ENCODE measurements around the gene SLC1A3. TPM values are rescaled to one million over a fixed set of nuclear protein-coding genes. Genes with fewer than 3 reads are reported as not detected.

The SLC1A3 gene
- total and polyA plus RNA-seq, 10 of the 15 experiments (the other 5 are each of a cell fraction or from before 2014, with no cell fraction given): 0.23 to 4.4 (median 3.3) TPM

- TF ChIP-seq SMAD5 (IDR thresholded peaks at IDR 0.05; ENCODE audit: low read depth): no peak
- TF ChIP-seq CTCF (IDR thresholded peaks at IDR 0.05 in 2 of 3, conservative IDR thresholded peaks at IDR 0.05 in 1 of 3; ENCODE audit: control insufficient read depth in 2 of 3, extremely low read depth in 1 of 3, insufficient read depth in 1 of 3, low read depth in 3 of 3, low read length in 3 of 3): peak; percentile 61 to 67 (median 65)
Measured at GRCh38 chr5:36728697-36729543, 122.5 kb downstream of the SLC1A3 start (continued).

GRCh38 chr5:36730537-36731216 lies 124.3 kb downstream of the SLC1A3 start:
- Histone ChIP-seq H3K4me2 (ENCODE audit: control insufficient read depth, insufficient read depth) (no peak overlapping the region), H4K20me1 (ENCODE audit: control insufficient read depth, insufficient read depth) (no peaks in the 10 kb centered on the region), H3K9ac (ENCODE audit: control insufficient read depth, insufficient read depth, low read length) (no peak overlapping the region), H3K4me3 (no peak overlapping the region), H3K36me3 (ENCODE audit: control insufficient read depth in 2 of 2, insufficient read depth in 2 of 2, low read length in 1 of 2) (no peaks in the 10 kb centered on the region), H3K9me3 (replicated peaks; ENCODE audit: control insufficient read depth, insufficient read depth, low read length) (no peaks in the 10 kb centered on the region), H2AFZ (ENCODE audit: control insufficient read depth, low read depth, low read length) (no peak overlapping the region), H3K79me2 (ENCODE audit: control insufficient read depth, insufficient read depth, low read length) (no peaks in the 10 kb centered on the region), H3K27me3 (replicated peaks in 1 of 2; ENCODE audit: control insufficient read depth in 2 of 2, insufficient read depth in 2 of 2, low read length in 1 of 2) (no peaks in the 10 kb centered on the region), H3K27ac (ENCODE audit: control insufficient read depth, insufficient read depth) (no peak overlapping the region), H3K4me1 (ENCODE audit: control insufficient read depth, insufficient read depth, low read length) (peaks cover under 1% of the 10 kb centered on the region; the same call in 1 of the 2 replicates)
- WGBS (ENCODE audit: insufficient coverage, insufficient replicate concordance, low lambda C conversion rate, missing lambda C conversion rate): 72% methylated on average over 6 of the region's 6 CpGs
- FAIRE-seq (no peak), ATAC-seq (no peak), DNase-seq (ENCODE audit: low read depth, low spot score) (no peak)
- SMC1A ChIA-PET (ENCODE audit: uncharacterized antibody, unreplicated experiment): interaction anchor here (0.9 to 2.8 kb wide), 15 partner anchors 8 to 275 kb away, joined by 3 to 18 read pairs (median 4); no protein-coding TSS in a partner anchor
- intact Hi-C loops (cut with micrococcal nuclease; ENCODE audit: unreplicated experiment) (no loop called here), in situ Hi-C loops (cut with MboI) (no loop called here)
- BruUV-seq (replicated peaks): no TSS peak
- POLR2A ChIA-PET: interaction anchor here (0.6 to 1.9 kb wide), 4 partner anchors 8 to 640 kb away, joined by 3 to 10 read pairs (median 4); partner anchors contain the start of genes NIPBL and NUP155
- RAD21 ChIA-PET (ENCODE audit: unreplicated experiment): interaction anchor here (0.5 to 2.8 kb wide), 10 partner anchors 9 to 552 kb away, joined by 3 to 18 read pairs (median 6); no protein-coding TSS in a partner anchor
- CTCF ChIA-PET: interaction anchor here (0.6 to 4.1 kb wide), 27 partner anchors 8 to 580 kb away, joined by 3 to 55 read pairs (median 5); no protein-coding TSS in a partner anchor
- TF ChIP-seq YBX1 (IDR thresholded peaks at IDR 0.05): no peak
- no peak for TF ChIP-seq BACH1 (IDR thresholded peaks at IDR 0.05; ENCODE audit: borderline replicate concordance)
- TF ChIP-seq ZNF274 (IDR thresholded peaks at IDR 0.05; ENCODE audit: insufficient read depth, insufficient read length): no peak
- TF ChIP-seq ATF7 (IDR thresholded peaks at IDR 0.05; ENCODE audit: low read depth): no peak
- TF ChIP-seq SP1 (IDR thresholded peaks at IDR 0.05; ENCODE audit: low read depth, low read length): no peak
- no peak for TF ChIP-seq GABPA (IDR thresholded peaks at IDR 0.05; ENCODE audit: low read depth)
- no peak for TF ChIP-seq TARDBP (IDR thresholded peaks at IDR 0.05; ENCODE audit: borderline replicate concordance)
- TF ChIP-seq SIN3A (IDR thresholded peaks at IDR 0.05; ENCODE audit: low read depth, low read length): no peak
- TF ChIP-seq HCFC1 (IDR thresholded peaks at IDR 0.05; ENCODE audit: low read length): no peak
- no peak for TF ChIP-seq PBX3 (IDR thresholded peaks at IDR 0.05; ENCODE audit: insufficient replicate concordance, low read depth, low read length)
- no peak for TF ChIP-seq SUPT20H (IDR thresholded peaks at IDR 0.05; ENCODE audit: borderline replicate concordance, control insufficient read depth, low read depth, low read length)
- TF ChIP-seq ZBED1 (IDR thresholded peaks at IDR 0.05; ENCODE audit: borderline replicate concordance): no peak
- no peak for TF ChIP-seq CTCF (IDR thresholded peaks at IDR 0.05 in 2 of 3, conservative IDR thresholded peaks at IDR 0.05 in 1 of 3; ENCODE audit: control insufficient read depth in 2 of 3, extremely low read depth in 1 of 3, insufficient read depth in 1 of 3, low read depth in 3 of 3, low read length in 3 of 3)
- TF ChIP-seq ZNF207 (IDR thresholded peaks at IDR 0.05; ENCODE audit: borderline replicate concordance): no peak
